ENCODE data around the gene AIG1. TPM values are rescaled to one million over a fixed set of nuclear protein-coding genes. Genes with fewer than 3 reads are reported as not detected.
A peak's percentile ranks its signal among the peaks of the same experiment; 100 is the strongest.

The AIG1 gene
- total RNA-seq, 1 donor from 2014 or later, result 35.2 TPM

DNA sequence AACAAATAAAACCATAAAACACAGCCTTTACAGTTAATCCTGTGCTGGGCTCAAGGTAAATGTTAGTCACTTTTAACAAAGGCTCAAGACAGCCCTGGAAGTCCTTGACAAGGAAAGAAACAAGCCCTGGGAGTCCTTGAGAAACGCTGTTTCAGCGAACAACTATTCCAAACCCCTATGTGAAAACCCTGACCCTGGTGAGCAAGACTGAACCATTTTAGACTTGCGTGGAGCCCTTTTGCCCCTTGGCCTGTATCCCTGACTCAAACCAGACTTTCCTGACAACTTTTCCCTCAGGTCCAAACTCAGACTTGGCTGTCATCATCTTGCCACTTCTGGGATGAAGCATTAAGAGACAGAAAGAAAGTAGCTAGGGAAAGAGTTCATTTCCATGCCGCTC is 180.4 kb downstream of the AIG1 start:
- peaks cover 3% of the 10 kb centered on the region for H3K4me1 Mint-ChIP-seq (ENCODE audit: low read depth, unreplicated experiment)
- H3K9me3 Mint-ChIP-seq (ENCODE audit: unreplicated experiment), result peaks cover 3% of the 10 kb centered on the region
- no peak overlapping the region for H3K4me3 Mint-ChIP-seq (ENCODE audit: unreplicated experiment)
- no peaks in the 10 kb centered on the region for H3K36me3 ChIP-seq (ENCODE audit: insufficient read depth, low read length)
- no peaks in the 10 kb centered on the region for H4K20me1 ChIP-seq (ENCODE audit: insufficient read depth, low read length)
- TF ChIP-seq EZH2 (IDR thresholded peaks at IDR 0.05; ENCODE audit: insufficient read depth, low read length), result no peak
- TF ChIP-seq, protein P1, sequence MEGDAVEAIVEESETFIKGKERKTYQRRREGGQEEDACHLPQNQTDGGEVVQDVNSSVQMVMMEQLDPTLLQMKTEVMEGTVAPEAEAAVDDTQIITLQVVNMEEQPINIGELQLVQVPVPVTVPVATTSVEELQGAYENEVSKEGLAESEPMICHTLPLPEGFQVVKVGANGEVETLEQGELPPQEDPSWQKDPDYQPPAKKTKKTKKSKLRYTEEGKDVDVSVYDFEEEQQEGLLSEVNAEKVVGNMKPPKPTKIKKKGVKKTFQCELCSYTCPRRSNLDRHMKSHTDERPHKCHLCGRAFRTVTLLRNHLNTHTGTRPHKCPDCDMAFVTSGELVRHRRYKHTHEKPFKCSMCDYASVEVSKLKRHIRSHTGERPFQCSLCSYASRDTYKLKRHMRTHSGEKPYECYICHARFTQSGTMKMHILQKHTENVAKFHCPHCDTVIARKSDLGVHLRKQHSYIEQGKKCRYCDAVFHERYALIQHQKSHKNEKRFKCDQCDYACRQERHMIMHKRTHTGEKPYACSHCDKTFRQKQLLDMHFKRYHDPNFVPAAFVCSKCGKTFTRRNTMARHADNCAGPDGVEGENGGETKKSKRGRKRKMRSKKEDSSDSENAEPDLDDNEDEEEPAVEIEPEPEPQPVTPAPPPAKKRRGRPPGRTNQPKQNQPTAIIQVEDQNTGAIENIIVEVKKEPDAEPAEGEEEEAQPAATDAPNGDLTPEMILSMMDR (IDR thresholded peaks at IDR 0.05; ENCODE audit: insufficient read depth, low read depth, low read length), result no peak
- peak; percentile 63 for DNase-seq (ENCODE audit: low read depth)
- no peak overlapping the region for H3K27ac Mint-ChIP-seq (ENCODE audit: unreplicated experiment)
- H3K4me3 ChIP-seq (ENCODE audit: insufficient read depth, low read depth, low read length), result no peak overlapping the region
- H3K27ac ChIP-seq (ENCODE audit: low read depth, low read length), result peak overlapping the region; percentile 32
- no peak for FAIRE-seq
- H3K36me3 Mint-ChIP-seq (ENCODE audit: low read depth, unreplicated experiment), result peaks cover 5% of the 10 kb centered on the region
- no peaks in the 10 kb centered on the region for H3K4me1 ChIP-seq (ENCODE audit: insufficient read depth, low read length)
- H3K79me2 ChIP-seq (ENCODE audit: insufficient read depth, low read length), result no peaks in the 10 kb centered on the region
- no peaks in the 10 kb centered on the region for H3K27me3 ChIP-seq (ENCODE audit: insufficient read depth, low read length)
- H3K9me3 ChIP-seq (ENCODE audit: insufficient read depth, low read depth, low read length), result no peaks in the 10 kb centered on the region
- no peaks in the 10 kb centered on the region for H3K27me3 Mint-ChIP-seq (ENCODE audit: low read depth, unreplicated experiment)
- H2AFZ ChIP-seq (ENCODE audit: low read depth, low read length), result no peak overlapping the region
- H3K4me2 ChIP-seq (ENCODE audit: low read length), result no peak overlapping the region
- no peak overlapping the region for H3K9ac ChIP-seq (ENCODE audit: low read length)

DNA sequence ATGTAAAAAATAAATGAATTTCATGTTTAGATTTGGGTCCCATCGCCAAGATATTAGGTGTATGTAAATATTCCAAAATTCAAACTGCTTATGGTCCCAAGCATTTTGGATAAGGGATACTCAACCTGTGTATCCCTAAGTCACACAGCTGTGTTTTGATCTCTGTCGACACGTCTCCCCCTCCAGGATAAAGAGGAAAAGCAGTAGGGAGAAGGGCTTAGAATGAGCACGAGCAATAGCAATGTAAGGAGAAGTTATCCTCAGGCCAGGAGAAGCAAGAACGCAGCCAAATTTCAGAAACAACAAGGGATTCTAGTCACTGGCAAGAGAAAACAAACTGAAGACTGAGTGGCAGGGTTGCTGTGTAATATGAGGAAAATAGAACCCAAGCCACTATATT is 181.2 kb downstream of the AIG1 start:
- H3K4me3 ChIP-seq (ENCODE audit: insufficient read depth, low read depth, low read length), result no peak overlapping the region
- H3K79me2 ChIP-seq (ENCODE audit: insufficient read depth, low read length), result no peaks in the 10 kb centered on the region
- H3K9ac ChIP-seq (ENCODE audit: low read length), result no peak overlapping the region
- no peak overlapping the region for H3K4me2 ChIP-seq (ENCODE audit: low read length)
- no peaks in the 10 kb centered on the region for H3K4me1 ChIP-seq (ENCODE audit: insufficient read depth, low read length)
- H3K4me1 Mint-ChIP-seq (ENCODE audit: low read depth, unreplicated experiment), result peaks cover 3% of the 10 kb centered on the region
- no peaks in the 10 kb centered on the region for H3K27me3 ChIP-seq (ENCODE audit: insufficient read depth, low read length)
- H3K27me3 Mint-ChIP-seq (ENCODE audit: low read depth, unreplicated experiment), result no peaks in the 10 kb centered on the region
- H3K9me3 Mint-ChIP-seq (ENCODE audit: unreplicated experiment), result peaks cover 5% of the 10 kb centered on the region
- no peak overlapping the region for H3K27ac Mint-ChIP-seq (ENCODE audit: unreplicated experiment)
- H3K9me3 ChIP-seq (ENCODE audit: insufficient read depth, low read depth, low read length), result no peaks in the 10 kb centered on the region
- H4K20me1 ChIP-seq (ENCODE audit: insufficient read depth, low read length), result no peaks in the 10 kb centered on the region
- H3K4me3 Mint-ChIP-seq (ENCODE audit: unreplicated experiment), result no peak overlapping the region
- H3K27ac ChIP-seq (ENCODE audit: low read depth, low read length), result no peak overlapping the region
- TF ChIP-seq, protein P1 (IDR thresholded peaks at IDR 0.05; ENCODE audit: insufficient read depth, low read depth, low read length), result no peak
- TF ChIP-seq EZH2 (IDR thresholded peaks at IDR 0.05; ENCODE audit: insufficient read depth, low read length), result no peak
- no peak for DNase-seq (ENCODE audit: low read depth)
- H2AFZ ChIP-seq (ENCODE audit: low read depth, low read length), result no peak overlapping the region
- no peaks in the 10 kb centered on the region for H3K36me3 ChIP-seq (ENCODE audit: insufficient read depth, low read length)
- H3K36me3 Mint-ChIP-seq (ENCODE audit: low read depth, unreplicated experiment), result peaks cover 5% of the 10 kb centered on the region
- FAIRE-seq, result no peak

DNA sequence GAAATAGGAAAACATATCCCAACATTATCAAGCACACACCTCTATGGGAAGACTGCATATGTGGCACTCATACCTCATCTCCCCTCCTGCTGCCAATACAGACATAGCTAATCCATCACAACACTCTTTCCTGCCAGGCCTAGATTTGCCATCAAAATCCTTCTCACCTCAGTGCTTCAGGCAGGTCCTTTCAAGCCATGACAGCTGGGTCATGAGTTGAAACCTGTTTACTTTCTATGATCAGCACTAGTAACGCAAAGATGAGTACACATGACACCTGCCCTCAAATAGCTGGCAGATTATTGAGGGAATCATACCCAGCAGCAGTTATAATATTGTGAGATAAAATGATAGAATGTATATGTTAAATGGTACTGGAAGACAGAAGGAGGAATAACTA is 183.1 kb downstream of the AIG1 start:
- Histone ChIP-seq H4K20me1 (ENCODE audit: insufficient read depth, low read length) (no peaks in the 10 kb centered on the region), H3K4me1 (ENCODE audit: insufficient read depth, low read length) (no peaks in the 10 kb centered on the region), H2AFZ (ENCODE audit: low read depth, low read length) (no peak overlapping the region), H3K4me2 (ENCODE audit: low read length) (no peak overlapping the region), H3K36me3 (ENCODE audit: insufficient read depth, low read length) (no peaks in the 10 kb centered on the region), H3K27ac (ENCODE audit: low read depth, low read length) (no peak overlapping the region), H3K9ac (ENCODE audit: low read length) (no peak overlapping the region), H3K27me3 (ENCODE audit: insufficient read depth, low read length) (no peaks in the 10 kb centered on the region), H3K9me3 (ENCODE audit: insufficient read depth, low read depth, low read length) (no peaks in the 10 kb centered on the region), H3K4me3 (ENCODE audit: insufficient read depth, low read depth, low read length) (no peak overlapping the region), H3K79me2 (ENCODE audit: insufficient read depth, low read length) (no peaks in the 10 kb centered on the region)
- DNase-seq (ENCODE audit: low read depth) (no peak), FAIRE-seq (no peak)
- H3K4me1 Mint-ChIP-seq (ENCODE audit: low read depth, unreplicated experiment), result peaks cover 3% of the 10 kb centered on the region
- H3K9me3 Mint-ChIP-seq (ENCODE audit: unreplicated experiment), result peaks cover 8% of the 10 kb centered on the region
- no peak overlapping the region for H3K27ac Mint-ChIP-seq (ENCODE audit: unreplicated experiment)
- TF ChIP-seq, protein P1 (IDR thresholded peaks at IDR 0.05; ENCODE audit: insufficient read depth, low read depth, low read length), result no peak
- no peak for TF ChIP-seq EZH2 (IDR thresholded peaks at IDR 0.05; ENCODE audit: insufficient read depth, low read length)
- H3K27me3 Mint-ChIP-seq (ENCODE audit: low read depth, unreplicated experiment), result no peaks in the 10 kb centered on the region
- H3K4me3 Mint-ChIP-seq (ENCODE audit: unreplicated experiment), result no peak overlapping the region
- H3K36me3 Mint-ChIP-seq (ENCODE audit: low read depth, unreplicated experiment), result peaks cover 5% of the 10 kb centered on the region
